GM18507 (cell line): ENCODE results near the gene CSTB.

Experiments used
- DNase-seq: peaks from one replicate; pipeline ENCODE4 v3.0.0; 2011; ENCODE audit warnings: low read depth; ENCODE audit not compliant: insufficient read length; ENCODE audit errors: extremely low spot score
- FAIRE-seq: peaks from 2 replicates; lab custom pipeline; 2011; peaks lifted over from hg19 to GRCh38; lab: Jason Lieb, UNC

The CSTB gene

DNA sequence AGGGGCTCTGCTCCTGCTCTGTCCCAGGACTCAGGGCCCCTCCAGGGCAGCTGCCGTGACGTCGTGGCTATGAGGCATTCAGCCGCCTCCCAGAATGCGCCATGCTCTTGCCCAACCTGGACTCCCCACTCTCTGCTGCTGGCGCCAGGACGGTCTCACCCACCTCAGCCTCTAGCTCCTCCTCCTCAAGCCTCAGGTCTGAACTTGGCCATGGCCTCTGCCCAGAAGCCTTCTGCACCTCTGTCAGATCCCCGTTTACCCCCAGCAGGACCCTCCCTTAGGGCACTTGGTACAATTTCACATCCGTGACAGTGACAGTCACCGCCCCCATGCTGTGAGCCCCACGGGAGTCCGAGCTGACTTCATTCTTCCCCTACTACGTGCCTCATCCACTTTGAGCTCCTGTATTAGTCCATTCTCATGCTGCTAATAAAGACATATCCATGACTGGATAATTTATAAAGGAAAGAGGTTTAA, 4.9 kb downstream of the CSTB start:
- FAIRE-seq, result no peak
- DNase-seq, result no peak

DNA sequence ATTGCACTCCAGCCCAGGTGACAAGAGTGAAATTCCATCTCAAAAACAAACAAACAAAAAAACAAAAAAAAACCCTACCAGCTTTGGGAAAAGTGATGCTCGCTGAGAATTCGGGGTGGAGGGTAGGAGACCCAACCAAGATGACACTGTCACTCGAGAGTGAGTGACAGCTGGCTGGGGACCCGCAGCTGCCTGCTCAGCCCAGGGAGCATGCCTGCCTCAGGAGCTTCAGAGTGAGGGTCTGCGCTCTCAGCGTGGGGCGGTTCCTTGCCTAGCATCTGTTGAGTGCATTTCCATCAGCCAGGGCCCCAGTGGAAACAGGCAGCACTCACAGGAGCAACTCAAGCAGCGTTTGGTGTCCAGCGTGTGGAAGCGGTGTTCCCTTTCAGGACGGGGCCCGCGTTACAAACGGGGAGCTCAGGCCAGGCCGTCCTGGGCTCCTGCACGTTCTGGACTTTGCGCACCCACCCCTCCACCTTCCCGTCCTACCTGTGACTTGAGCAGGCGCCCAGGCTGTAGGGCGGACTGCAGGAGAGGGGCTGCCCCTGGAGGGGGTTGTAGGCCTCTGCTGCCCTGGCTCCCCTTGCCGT, 5.9 kb downstream of the CSTB start:
- DNase-seq (no peak), FAIRE-seq (no peak)

DNA sequence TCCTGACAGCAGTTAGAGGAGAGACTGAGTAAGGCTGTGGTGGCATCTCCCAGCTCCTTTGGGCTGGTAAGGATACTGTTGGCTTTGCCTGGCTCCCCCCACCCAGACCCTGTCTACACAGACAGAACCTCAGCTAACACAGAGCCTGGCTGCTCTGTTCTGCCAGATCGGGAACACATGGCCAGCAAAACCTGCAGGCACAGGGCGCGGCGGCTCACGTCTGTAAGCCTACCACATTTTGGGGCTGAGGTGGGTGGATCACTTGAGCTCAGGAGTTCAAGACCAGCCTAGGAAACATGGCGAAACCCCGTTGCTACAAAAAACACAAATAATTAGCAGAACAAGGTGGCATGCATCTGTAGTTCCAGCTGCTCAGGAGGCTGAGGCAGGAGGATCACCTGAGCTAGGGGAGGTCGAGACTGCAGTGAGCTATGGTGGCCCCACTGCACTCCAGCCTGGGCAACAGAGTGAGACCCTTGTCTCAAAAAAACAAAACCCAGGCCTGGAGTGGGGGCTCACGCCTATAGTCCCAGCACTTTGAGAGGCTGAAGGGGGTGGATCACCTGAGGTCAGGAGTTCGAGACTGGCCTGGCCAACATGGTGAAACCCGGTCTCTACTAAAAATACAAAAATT, 6.7 kb downstream of the CSTB start:
- no peak for FAIRE-seq

DNA sequence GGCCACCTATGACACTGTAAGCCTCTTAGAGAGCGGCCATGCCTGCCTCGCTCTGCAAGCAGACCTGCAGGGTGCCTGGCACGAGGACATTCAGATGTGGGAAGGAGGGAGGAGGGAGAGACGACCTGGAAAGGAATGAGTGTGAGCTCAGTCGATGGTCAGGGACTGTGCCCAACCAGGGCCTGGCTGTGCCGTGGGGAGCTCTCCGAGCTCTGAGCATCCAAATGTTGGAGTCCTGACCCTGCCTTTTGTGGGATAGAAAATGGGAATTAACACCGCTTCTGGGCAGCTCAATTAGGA, 7.3 kb downstream of the CSTB start:
- DNase-seq (no peak), FAIRE-seq (no peak)

More for the DNA sequence above, 6.7 kb downstream of the CSTB start:
- no peak for DNase-seq

DNA sequence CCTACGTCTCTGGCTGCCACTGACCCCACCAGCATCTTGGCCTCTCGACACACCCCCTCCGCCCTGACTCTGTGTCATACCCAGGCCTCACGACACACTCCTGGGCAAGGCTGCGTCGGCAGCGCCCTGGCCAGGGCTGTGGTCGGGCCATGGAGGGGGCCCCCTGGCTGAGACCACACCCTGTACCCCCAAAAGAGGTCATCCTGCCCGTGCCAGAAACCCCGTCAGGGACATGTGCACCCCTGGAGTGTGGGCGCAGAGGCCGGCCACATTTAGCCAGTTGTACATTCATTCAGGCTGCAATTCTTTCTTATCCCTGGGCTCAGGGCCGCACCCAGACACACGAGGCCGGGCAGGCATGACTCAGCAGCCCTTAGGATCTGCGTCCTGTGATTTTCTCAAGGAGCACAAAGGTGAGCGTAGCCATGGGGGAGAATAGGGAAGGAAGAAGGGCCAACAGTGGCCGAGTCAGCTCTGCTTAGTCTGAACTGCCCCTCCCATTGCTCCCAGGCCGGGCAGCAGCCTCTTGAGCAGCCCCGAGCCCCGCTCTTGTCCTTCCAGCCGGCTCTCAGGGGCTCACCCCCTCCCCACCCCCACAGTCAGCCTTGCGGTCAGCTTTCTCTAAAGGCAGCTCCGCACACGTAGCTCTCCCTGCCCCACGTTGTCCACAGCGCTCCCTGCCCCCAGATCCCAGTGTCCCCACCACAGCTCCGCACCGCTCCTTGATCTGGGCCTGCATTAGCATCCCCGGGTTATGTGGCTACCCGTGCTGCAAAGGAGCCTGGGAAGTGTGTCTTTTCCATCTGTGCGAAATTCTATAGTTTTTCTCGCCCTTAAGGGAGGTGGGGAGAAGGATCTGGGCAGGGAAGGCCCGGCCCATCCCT, 7.9 kb downstream of the CSTB start:
- DNase-seq, result no peak
- no peak for FAIRE-seq

DNA sequence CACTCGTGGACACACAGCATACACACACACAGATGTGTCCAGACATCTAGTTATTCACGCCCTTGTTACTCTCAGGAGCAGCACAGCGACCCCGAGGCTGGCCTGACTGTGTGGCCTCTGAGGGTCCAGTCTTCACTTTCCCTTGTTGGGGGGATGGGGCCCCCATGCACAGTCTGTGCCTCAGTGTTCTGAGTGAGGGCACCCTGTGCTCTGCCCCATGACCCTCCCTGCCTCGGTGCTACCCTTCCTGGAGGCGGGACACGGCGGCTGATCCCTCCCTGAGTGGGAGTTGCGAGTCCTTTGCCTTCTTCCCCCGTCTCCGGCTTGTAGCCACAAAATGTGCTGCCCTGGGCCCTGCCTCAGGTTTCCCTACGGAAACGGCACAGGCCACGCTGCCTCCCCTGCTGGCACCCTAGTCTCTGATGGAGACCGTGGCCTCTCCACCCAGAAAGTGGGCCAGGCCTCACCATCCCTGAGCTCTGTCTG, 8.6 kb downstream of the CSTB start:
- FAIRE-seq, result no peak
- DNase-seq, result no peak

DNA sequence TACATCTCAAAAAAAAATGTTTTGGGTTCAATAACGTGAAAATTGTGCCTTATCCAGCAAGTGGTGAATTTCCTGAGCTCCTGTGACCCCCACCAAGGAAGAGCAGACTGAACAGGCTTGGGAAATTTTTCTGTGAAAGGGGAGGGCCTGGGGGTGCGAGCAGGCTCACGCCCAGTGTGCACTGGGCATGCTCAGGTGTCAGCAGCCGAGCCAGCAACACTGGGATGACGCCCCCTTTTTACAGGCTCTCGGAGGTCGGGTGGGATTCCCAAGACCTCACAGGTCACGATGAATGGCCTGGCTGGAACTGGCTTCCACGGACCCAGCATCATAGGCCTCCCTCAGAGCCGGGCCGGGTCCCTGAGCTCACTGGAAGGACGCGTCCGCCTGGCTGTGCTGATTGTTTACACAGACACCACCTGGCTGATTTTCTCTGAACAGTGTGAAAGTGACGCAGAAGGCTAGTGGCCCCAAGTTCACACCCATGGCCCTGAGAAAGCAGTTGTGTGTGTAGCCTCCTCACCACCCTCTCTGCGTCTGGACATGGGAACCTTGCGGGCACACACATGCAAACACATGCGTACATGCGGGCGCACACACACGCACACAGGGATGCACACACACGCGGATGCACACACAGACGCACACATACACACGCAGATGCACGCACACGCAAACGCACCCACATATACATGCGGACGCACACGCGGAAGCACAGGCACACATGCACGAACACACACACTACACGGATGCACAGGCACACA, 9.2 kb downstream of the CSTB start:
- no peak for FAIRE-seq
- DNase-seq, result no peak

DNA sequence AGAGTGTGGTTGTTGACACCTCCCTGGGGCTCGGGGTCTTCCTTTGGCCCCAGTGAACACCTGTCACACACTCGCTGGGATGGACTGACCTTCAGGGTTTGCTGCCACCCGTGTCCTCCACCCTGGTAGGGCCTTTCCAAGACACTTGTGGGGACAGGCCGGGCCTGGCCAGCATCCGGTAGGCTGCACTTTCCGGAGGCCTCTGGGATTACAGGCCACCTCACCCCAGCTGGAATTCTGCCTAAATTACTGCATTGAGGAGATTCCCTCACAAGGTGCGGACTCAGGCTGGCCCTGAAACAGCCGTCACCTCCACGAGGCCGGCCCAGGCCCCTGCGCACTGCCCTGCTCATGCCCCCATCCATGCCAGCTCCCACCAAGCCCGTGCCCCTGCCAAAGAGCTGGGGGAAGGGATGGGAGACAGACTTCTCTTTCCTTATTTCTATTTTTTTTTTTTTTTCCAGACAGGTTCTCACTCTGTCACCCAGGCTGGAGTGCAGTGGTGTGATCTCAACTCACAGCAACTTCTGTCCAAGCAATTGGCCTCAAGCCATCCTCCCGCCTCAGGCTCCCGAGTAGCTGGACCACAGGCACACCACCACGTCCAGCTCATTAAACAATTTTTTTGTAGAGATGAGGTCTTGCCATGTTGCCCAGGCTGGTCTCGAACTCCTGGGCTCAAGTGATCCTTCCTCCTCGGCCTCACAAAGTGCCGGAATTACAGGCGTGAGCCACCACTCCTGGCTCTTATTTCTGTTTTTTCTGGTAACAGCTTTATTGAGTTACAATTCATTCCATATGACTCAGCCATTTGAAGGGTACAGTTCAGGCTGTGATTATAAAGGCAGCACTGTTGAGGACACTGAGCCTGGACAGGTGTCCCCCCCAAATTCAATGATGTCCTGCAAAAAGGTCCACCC, 11.3 kb downstream of the CSTB start:
- no peak for DNase-seq
- FAIRE-seq, result no peak

DNA sequence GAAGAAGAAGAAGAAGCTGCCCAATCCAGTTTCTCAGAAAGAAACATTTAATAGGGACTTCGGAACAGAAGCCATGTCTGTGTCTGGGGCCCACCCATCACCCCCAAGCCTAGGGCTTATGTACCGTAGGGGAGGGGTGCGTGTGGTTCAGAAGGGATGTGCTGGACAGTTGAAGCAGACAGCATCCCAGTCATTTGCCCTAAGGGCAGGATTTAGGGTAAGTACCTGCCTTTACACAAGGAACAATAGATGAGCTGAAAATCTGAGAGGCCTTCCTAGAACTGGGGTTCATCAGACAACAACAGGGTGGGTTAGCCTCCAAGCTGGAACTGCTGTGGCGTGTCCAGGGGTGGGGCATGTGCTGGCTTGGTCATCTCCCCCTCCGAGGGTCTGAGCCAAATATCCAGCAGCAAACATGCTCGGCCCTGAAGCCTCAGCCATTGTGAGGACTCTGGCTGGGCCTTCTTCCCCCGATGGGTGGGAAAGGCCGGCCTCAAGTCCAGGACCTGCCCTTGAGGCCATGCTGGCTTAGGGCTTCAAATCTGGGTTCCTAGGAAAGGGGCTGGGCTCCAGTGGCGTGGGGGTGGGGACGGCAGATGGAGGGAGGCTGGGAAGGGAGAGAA, 12.1 kb downstream of the CSTB start:
- DNase-seq, result no peak

DNA sequence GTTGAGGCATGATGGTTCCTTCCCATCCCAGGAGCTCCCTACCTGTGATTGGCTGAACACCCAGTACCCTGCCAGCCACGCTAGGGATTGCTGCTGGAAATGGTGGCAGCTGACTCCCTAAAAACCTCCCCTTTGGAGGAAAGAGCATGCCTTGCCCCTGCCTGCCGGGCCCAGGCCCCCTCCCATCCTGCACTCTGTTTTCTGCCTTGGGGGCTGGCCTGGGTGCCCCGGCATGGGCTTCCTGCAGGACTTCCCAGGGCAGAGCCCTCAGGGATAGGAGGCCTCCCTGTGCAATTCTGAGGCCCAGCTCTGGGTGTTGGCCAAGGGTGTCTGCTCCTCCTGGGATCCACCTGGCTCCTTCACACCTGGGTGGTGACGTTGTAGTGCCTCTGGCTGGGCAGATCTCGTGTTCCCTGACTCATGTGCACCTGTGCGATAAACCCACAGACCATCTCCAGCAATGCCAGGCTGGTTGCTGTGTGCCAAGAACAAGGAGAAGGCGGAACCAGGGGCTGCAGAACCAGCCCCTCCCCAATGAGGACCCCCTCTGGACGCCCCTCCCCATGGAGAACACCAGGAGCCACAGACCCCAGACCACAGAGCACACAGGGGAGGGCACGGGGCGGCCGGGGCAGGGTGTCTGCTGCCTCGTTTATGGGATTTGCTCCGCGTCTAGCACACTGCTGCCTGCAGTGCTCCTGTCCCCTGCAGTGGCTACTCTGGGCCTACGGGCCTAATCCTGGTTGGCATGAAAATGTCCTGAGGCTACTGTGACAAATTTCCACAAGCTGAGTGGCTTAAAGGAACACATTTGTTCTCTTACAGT, 13.6 kb downstream of the CSTB start:
- FAIRE-seq (no peak), DNase-seq (no peak)

More for the DNA sequence above, 12.1 kb downstream of the CSTB start:
- no peak for FAIRE-seq

DNA sequence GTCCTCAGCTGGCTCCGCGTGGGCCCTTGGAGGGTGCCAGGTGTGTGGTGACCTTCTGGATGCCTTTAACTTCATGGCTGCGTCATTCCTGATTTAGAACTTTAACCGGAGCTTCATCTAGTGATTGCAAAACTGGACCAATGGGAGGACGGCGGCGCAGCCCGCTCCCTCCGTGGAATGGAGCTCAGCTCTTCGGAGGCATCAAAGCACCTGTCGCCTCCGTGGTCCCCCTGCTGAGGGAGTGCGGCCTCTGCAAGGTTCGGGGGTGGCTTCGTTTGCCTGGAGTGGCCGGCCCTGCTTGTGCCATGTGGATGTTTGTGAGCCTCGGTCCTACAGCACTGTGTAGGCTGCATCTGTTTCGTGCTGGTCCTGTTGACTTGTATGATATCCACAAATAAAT, 14.2 kb downstream of the CSTB start:
- FAIRE-seq (no peak), DNase-seq (no peak)

DNA sequence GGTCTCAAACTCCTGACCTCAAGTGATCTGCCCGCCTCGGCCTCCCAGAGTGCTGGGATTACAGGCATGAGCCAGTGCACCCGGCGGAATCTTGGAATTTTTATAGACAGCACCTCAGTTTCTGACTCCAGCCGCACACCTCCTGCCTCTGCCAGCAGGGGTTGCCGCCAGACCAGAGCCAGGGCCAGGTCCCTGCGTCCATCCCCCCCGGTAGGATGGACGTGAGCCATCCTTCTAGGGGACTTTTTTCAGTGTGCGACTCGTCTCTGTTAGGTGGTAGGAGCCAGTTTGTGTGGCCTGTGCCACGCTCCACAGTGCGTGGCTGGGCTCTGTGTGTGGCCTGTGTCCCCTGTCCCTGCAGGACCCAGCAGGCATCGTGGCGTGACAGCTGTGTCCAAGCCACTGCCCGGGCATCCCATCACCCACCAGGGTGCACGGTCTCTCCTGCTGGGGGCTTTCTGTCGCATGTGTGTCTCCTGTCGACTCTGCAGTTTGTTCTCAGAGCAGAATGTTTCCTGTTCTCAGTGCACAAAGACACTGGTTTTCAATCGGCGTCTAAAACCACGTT, 15.6 kb downstream of the CSTB start:
- DNase-seq, result no peak
- FAIRE-seq, result no peak

DNA sequence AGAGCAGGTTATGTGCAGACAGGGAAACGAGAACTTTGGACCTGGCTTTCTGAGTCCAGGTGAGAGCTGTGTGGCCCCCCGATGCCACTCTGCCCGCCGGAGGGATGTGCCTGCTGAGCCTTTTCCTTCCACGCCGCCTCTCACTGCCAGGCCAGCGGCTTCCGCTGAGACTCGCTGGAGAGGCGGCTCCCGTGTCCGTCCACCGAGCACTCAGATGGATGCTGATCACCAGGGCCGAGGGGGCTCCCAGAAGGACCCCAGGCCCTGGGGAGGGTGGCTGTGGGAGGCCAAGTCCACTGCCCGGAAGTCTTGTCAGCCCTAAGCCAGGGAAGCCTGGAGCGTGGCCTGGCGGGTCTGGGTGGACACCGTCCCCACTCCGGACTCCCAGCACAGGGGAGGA, 16.5 kb downstream of the CSTB start:
- FAIRE-seq (no peak), DNase-seq (no peak)

DNA sequence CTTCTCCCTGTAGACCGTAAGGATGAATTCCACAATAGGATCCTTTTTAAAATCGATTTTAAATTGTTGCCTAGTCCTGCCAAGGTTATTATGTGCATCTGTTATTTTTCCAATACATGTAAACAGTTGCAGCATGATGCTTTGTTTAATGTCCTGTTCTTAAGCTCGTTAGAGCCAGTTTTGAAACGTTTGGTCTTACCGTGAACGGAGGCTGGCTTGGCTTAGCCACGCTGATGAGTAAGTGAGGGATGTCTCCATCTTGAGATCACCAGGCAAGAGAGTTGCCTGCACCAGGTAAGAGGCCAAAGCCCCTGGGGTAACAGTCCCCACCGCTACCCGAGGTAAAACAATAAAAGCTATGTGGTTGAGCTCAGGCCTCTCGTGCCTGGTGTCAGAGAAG, 17.3 kb downstream of the CSTB start:
- FAIRE-seq, result no peak
- no peak for DNase-seq

DNA sequence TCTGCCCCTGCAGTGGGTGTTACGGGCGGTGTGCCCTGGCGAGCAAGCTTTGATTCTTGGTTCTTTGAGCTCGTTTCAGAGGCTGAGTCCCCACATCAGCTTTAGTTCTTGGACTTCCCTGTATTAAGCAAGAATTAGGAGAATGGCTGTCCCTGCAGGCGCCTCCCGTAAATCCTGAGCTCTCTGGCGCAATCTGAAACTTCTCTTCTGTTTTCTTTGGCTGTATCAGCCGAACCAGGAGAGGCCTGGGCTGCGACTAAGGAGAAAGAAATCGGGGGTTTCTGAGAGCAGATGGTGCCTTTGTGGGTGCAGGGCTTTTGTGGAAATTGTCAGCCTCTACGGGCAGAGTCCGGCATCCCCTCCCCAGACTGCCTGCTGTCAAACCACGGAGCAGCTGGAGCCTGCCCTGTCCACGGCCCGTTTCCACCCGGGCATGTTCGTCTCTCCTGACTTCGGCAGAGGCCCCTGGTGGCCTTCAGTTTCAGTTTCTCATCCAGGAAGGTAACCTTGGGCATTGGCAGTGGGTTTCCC, 17.9 kb downstream of the CSTB start:
- FAIRE-seq, result no peak

DNA sequence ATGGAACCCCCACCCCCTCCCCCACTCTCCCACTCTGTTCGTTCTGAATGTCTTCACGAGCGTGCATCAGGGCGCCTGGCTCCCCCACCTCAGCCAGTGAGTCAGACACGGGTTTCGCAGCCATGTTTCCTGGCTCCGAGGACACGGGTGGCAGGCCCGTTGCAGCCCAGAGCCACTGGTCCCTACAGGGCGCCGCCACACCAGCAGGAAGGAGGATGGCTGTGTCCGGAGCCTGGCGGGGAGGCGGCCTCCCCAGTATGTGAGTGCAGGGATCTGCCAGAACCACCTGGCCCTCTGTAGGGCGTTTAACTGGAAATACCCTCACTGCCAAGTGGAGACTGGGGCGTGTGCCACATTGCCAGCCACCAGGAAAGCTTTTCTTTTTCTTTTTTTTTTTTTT, 18.5 kb downstream of the CSTB start:
- no peak for FAIRE-seq
- no peak for DNase-seq

More for the DNA sequence above, 17.9 kb downstream of the CSTB start:
- DNase-seq, result no peak
